GM12878 (cell line): ENCODE data around the gene ORAI3. TPM values are rescaled to one million over a fixed set of nuclear protein-coding genes. Genes with fewer than 3 reads are reported as not detected.

Experiments
- ATAC-seq: fragments of 200-7000 bp; cut with Tn5 transposase; 3 replicates; pipeline ENCODE4 v1.9.1; 2020; ENCODE audit warnings: mild to moderate bottlenecking, moderate library complexity
- BruUV-seq: library from RNA; stranded (reverse); fragments of 400-500 nt; replicated peaks from 2 replicates; lab custom pipeline; 2021; lab: Mats Ljungman, UMichigan
- CTCF ChIA-PET: fragments of 300-600 bp; sonication (Branson Sonifier 250); formaldehyde crosslinking; extraction: SDS; loops from one replicate; lab custom pipeline; 2021; ENCODE audit warnings: inconsistent platforms; lab: Yijun Ruan, JAX
- POLR2A ChIA-PET: fragments of 350-600 bp; formaldehyde crosslinking; extraction: SDS; loops from one replicate; lab custom pipeline; 2021; ENCODE audit warnings: inconsistent platforms; lab: Charles Lee
- RAD21 ChIA-PET: fragments of 300-600 bp; sonication (Branson Sonifier 250); formaldehyde crosslinking; loops from one replicate; lab custom pipeline; 2023; ENCODE audit warnings: antibody characterized with exemption; ENCODE audit not compliant: unreplicated experiment; lab: Charles Lee
- SMC1A ChIA-PET: fragments of 300-600 bp; sonication (Branson Sonifier 250); formaldehyde crosslinking; loops from one replicate; lab custom pipeline; 2023; ENCODE audit not compliant: unreplicated experiment, uncharacterized antibody; lab: Charles Lee
- DNase-seq: peaks from one replicate; pipeline ENCODE4 v3.0.0-alpha.2; 2011; ENCODE audit warnings: low read depth, low spot score
- FAIRE-seq: peaks from 3 replicates; lab custom pipeline; 2011; peaks lifted over from hg19 to GRCh38; lab: Jason Lieb, UNC
- H2AFZ ChIP-seq: 2 replicates; pipeline ENCODE4 v1.6.0; 2011; ENCODE audit warnings: low read depth, low read length, control low read depth; ENCODE audit not compliant: control insufficient read depth
- H3K27ac ChIP-seq: 2 replicates; pipeline ENCODE4 v1.5.1; 2011; ENCODE audit warnings: control low read depth; ENCODE audit not compliant: control insufficient read depth, insufficient read depth
- H3K27me3 ChIP-seq, 2 experiments: replicated peaks in 1 of 2; 2 replicates each; pipeline versions ENCODE4 v1.6.0 to v1.6.1; 2011; ENCODE audit warnings: low read length in 1 of 2; ENCODE audit not compliant: control insufficient read depth in 2 of 2, insufficient read depth in 2 of 2
- H3K36me3 ChIP-seq, 2 experiments: 2 replicates each; pipeline ENCODE4 v1.5.1; 2011; ENCODE audit warnings: low read length in 1 of 2; ENCODE audit not compliant: control insufficient read depth in 2 of 2, insufficient read depth in 2 of 2
- H3K4me1 ChIP-seq: 2 replicates; pipeline ENCODE4 v1.6.1; 2011; ENCODE audit warnings: mild to moderate bottlenecking, low read length, moderate library complexity, mixed read lengths; ENCODE audit not compliant: control insufficient read depth, insufficient read depth
- H3K4me2 ChIP-seq: 2 replicates; pipeline ENCODE4 v1.6.0; 2011; ENCODE audit warnings: control low read depth; ENCODE audit not compliant: control insufficient read depth, insufficient read depth
- H3K4me3 ChIP-seq: fragments of 200-600 bp; sonication (generic); 2 replicates; pipeline ENCODE4 v1.5.1; 2016
- H3K79me2 ChIP-seq: 2 replicates; pipeline ENCODE4 v1.6.0; 2011; ENCODE audit warnings: low read length; ENCODE audit not compliant: control insufficient read depth, insufficient read depth
- H3K9ac ChIP-seq: 2 replicates; pipeline ENCODE4 v1.8.0; 2011; ENCODE audit warnings: low read length, control low read depth, mixed read lengths; ENCODE audit not compliant: control insufficient read depth, insufficient read depth
- H3K9me3 ChIP-seq: replicated peaks from 3 replicates; pipeline ENCODE4 v1.5.1; 2011; ENCODE audit warnings: mild to moderate bottlenecking, low read length; ENCODE audit not compliant: control insufficient read depth, insufficient read depth
- H4K20me1 ChIP-seq: 2 replicates; pipeline ENCODE4 v1.6.0; 2011; ENCODE audit not compliant: control insufficient read depth, insufficient read depth
- FOXM1 ChIP-seq: IDR thresholded peaks from 2 replicates; pipeline ENCODE4 v1.6.1; 2012; ENCODE audit warnings: low read depth, mild to moderate bottlenecking, inconsistent platforms, low read length, moderate library complexity
- POLR2A ChIP-seq: IDR thresholded peaks from 2 replicates; pipeline ENCODE4 v1.6.1; 2011; ENCODE audit warnings: low read depth, mild to moderate bottlenecking, low read length
- WGBS: methylation state at CpG from one replicate; pipeline ENCODE4 v1.1.6; 2016; ENCODE audit warnings: low lambda C conversion rate; ENCODE audit not compliant: insufficient replicate concordance, insufficient coverage; ENCODE audit errors: missing lambda C conversion rate; 5-methylcytosine and 5-hydroxymethylcytosine counted together
- in situ Hi-C: fragments of 300-500 bp; cut with MboI; formaldehyde crosslinking; loops from 9 replicates; pipeline ENCODE4 v1.14.3; 2018; ENCODE audit warnings: mixed read lengths
- intact Hi-C: fragments of 100-400 bp; cut with micrococcal nuclease; formaldehyde crosslinking; loops from one replicate; pipeline ENCODE4 v1.14.2; 2022; ENCODE audit not compliant: unreplicated experiment
- polyA plus RNA-seq, 11 experiments: library from polyadenylated mRNA; depleted of rRNA in 4 of 11; unstranded in 6 of 11; stranded (reverse) in 5 of 11; fragments of >200 nt; fragmentation: Nextera tagmentation in 4 of 11; fragmentation: Illumina TruSeq in 1 of 11; extraction: Ambion mirVana in 4 of 11; extraction: Trizol in 1 of 11; gene quantifications; 1 replicate in 1 of 11; 2 replicates in 10 of 11; pipeline versions ENCODE4 v1.2.1 to v1.2.3, GENCODE V29; 2011 to 2016; ENCODE audit warnings: inconsistent platforms in 2 of 11, missing spikeins in 2 of 11, low read depth in 1 of 11
- total RNA-seq, 4 experiments: library from RNA; depleted of rRNA in 3 of 4; stranded (reverse); fragments of >200 nt in 3 of 4; fragmentation: Illumina TruSeq in 1 of 4; extraction: Trizol in 1 of 4; gene quantifications; 2 replicates each; pipeline versions ENCODE4 v1.2.1 to v1.2.3, GENCODE V29; 2013 to 2021

Gene ORAI3
- total and polyA plus RNA-seq, 10 of the 15 experiments (the other 5 are each of a cell fraction or from before 2014, with no cell fraction given): 3.4 to 21.9 (median 16.2) TPM

DNA sequence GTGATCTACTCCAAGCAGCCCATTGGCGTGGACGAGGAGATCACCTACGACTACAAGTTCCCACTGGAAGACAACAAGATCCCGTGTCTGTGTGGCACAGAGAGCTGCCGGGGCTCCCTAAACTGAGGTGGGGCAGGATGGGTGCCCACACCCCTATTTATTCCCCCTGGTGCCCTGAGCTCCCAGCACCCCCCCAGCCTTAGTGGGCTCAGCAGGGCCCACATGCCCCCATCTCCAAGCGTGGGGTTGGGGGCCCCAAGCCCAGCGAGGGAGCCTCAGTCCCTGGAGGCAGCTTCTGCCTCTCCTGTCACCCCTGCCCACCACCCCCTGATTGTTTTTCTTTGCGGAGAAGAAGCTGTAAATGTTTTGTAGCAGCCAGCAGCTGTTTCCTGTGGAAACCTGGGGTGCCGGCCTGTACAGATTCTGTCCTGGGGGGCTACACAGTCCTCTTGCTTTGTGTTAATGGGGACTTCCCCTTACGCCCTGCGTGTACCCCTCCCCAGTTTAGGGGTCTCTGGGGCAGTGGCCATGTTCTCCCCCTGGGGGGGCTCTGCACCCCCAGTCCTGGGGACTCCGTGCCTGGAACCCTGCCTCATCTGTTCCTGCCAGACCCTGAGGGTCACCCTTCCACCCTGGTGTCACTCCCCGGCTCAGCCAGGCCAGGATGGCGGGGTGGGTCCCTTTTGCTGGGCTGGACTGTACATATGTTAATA lies 35.2 kb downstream of the ORAI3 start:
- no peaks in the 10 kb centered on the region for H4K20me1 ChIP-seq
- no peaks in the 10 kb centered on the region for H3K79me2 ChIP-seq
- in situ Hi-C loops (loop anchor here (25.0 kb wide), 1 partner anchor 453 kb away; the partner anchor contains the start of genes COX6A2 and ZNF843), intact Hi-C loops (loop anchor here (2.0 kb wide), 1 partner anchor 111 kb away; the partner anchor contains the start of gene VKORC1)
- no peaks in the 10 kb centered on the region for H3K4me1 ChIP-seq
- H3K4me2 ChIP-seq: no peak overlapping the region
- H3K9ac ChIP-seq: no peak overlapping the region
- H3K36me3 ChIP-seq: peaks cover 5 to 32% of the 10 kb centered on the region in 2 experiments
- DNase-seq (no peak), ATAC-seq (no peak), FAIRE-seq (no peak)
- ChIA-PET CTCF (interaction anchor here (0.6 to 2.8 kb wide), 26 partner anchors 11 to 459 kb away, joined by 3 to 17 read pairs (median 8); partner anchors contain the start of genes KAT8, STX4, VKORC1 and ZNF646), SMC1A (interaction anchor here (0.5 to 2.8 kb wide), 9 partner anchors 12 to 158 kb away, joined by 3 to 11 read pairs (median 4); partner anchors contain the start of genes ZNF646 and ZNF668), POLR2A (interaction anchor here (0.5 to 1.0 kb wide), 2 partner anchors 10 to 11 kb away, joined by 3 read pairs; no protein-coding TSS in a partner anchor), RAD21 (interaction anchor here (0.6 to 2.9 kb wide), 9 partner anchors 11 to 890 kb away, joined by 3 to 25 read pairs (median 5); partner anchors contain the start of genes VKORC1 and ZNF267)
- no peaks in the 10 kb centered on the region for H3K27me3 ChIP-seq
- H3K4me3 ChIP-seq: no peak overlapping the region
- H3K9me3 ChIP-seq: no peaks in the 10 kb centered on the region
- BruUV-seq: no TSS peak
- H3K27ac ChIP-seq: no peak overlapping the region
- no peak overlapping the region for H2AFZ ChIP-seq
- TF ChIP-seq FOXM1 (no peak), POLR2A (peak; percentile 2; the same call in 1 of the 2 replicates)
- 83% methylated on average over 14 of the region's 14 CpGs for whole genome bisulfite sequencing
